GM19467 (cell line): Measurements from ENCODE around the gene CDCA5.

Experiments
- ATAC-seq: cut with Tn5 transposase; IDR thresholded peaks from one replicate; pipeline ENCODE4 v1.9.1; 2021; ENCODE audit warnings: mild to moderate bottlenecking, moderate library complexity; ENCODE audit not compliant: unreplicated experiment

The CDCA5 gene

DNA sequence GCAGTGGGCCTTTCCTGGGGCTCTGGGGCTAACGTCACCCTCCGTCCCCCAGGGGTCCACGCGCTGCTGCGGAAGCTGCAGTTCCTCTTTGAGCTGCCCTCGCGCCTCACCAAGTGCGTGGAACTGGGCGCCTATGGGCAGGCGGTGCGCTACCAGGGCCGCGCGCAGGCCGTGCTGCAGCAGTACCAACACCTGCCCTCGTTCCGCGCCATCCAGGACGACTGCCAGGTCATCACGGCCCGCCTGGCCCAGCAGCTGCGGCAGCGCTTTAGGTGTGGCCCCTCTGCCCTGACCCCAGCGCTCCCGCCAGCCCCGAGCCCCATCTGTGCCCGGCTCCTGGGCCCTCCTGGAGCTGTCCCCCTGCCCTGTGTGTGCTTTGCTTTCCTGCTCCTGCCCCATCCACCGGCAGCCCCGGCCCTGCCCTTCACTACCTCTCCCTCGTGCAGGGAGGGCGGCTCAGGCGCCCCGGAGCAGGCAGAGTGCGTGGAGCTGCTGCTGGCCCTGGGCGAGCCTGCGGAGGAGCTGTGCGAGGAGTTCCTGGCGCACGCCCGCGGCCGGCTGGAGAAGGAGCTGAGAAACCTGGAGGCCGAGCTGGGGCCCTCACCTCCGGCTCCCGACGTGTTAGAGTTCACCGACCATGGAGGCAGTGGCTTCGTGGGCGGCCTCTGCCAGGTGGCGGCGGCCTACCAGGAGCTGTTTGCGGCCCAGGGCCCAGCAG lies 24.1 kb upstream of the CDCA5 start:
- no peak for ATAC-seq

DNA sequence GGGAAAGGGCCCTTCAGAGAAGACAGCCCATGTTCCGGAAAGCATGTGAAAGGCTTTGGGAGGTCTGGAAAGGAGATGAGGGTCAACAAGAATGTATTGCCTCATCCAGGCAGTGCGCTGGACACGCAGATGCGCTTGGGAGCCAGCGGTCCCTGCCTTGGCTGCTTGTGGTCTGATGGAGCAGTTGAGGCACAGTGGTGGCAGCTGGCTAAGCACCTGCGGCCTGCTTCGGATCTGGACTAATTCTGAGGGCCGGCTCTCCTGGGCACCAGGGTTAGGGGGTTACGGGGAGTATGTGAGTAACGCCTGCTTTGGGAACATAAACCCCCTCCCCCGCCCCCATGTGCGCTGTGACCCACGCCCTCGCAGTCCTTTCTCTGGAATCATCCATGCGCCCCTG lies 23.2 kb upstream of the CDCA5 start:
- no peak for ATAC-seq

DNA sequence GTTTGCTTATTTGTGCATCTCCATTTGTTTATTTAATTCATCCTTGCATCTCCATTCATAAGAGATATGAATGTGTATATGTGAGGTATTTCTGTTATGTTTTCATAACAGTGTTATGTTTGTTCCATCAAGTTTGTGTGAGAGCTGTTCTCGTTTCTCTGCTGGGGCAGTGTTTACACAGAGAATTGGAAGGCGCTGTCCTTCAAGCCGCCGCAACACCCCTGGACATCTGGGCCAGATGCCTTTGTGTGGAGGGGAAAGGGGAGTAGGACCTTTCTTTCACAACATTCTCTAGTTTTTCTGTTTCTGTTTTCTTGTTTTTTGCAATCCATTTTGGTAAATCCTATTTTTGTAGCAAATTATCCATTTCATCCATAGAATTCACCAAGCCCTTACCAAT lies 20.8 kb upstream of the CDCA5 start:
- ATAC-seq, result no peak

DNA sequence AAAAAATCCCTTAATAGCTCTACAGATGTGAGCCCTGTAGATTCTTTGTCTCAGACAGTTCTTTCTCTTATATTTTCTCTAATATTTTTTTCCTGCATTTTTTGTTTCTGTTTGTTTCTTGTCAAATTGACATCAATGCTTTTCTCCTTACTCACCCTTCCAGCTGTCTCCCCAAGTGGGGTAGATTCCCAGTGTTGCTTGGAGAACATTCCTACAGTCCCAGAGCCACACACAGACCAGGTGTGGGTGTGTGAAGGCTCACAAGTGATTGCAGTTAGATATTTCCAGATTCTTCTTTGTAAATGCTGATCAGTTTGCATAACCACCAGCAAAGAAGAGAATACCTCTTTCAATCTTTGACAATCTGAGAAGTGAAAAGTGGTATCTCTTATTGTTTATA lies 19.6 kb upstream of the CDCA5 start:
- ATAC-seq, result no peak

DNA sequence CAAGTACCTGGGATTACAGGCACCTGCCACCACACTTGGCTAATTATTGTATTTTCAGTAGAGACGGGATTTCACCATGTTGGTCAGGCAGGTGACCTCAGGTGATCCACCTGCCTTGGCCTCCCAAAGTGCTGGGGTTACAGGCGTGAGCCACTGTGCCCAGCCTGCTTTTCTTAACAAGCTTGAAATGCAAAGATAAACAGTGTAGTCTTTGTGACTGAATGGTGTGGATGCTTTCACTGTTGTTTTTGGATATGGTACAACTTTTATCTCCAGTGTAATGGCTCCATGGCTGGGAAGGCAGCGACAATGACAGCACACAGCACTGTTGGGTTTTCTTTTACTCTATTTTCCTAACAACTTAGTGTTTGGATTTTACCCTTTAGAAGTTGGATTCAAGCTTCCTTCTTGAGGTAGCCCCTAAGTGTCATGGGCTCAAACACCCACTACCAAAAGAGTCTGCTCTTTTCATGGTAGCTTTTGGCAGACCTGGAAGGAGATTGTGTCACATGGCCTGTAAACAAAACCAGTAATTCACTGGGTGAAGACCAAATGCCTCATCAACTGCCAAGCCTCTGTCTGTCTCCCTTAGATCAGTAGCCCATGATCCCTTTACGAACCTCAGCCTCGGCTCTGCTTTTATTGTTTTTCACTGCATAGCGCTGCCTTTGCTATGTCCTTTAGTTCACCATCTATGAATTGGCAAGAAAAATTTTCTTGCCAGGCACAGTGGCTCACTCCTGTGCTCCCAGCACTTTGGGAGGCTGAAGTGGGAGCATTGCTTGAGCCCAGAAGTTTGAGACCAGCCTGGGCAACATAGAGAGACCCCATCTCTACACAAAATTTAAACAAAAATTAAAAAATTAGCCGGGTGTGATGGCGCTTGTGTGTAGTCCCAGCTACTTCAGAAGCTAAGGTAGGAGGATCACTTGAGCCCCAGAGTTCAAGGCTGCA lies 18.6 kb upstream of the CDCA5 start:
- no peak for ATAC-seq

DNA sequence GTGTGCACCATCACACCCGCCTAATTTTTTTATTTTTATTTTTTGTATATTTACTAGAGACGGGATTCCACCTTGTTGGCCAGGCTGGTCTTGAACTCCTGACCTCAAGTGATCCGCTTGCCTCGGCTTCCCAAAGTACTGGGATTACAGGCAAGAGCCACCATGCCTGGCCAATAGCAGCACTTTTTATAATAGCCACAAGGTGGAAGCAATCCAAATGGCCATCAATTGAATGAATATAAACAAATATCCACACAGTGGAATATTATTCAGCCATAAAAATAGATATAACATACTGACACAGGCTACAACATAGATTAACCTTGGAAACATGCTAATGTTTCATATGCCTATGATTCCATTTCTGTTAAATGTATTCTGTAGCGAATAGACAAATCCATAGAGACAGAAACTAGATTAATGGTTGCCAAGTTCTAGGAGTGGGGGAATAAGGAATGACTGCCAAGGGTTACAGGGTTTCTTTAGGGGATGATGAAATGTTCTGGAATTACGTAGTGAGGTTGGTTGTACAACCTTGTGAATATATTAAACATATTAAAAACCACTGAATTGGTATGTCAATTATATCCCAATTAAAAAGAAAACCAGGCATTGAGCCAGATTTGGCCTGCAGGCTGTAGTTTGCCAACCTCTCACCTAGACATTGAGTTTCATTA lies 17.0 kb upstream of the CDCA5 start:
- ATAC-seq, result no peak

DNA sequence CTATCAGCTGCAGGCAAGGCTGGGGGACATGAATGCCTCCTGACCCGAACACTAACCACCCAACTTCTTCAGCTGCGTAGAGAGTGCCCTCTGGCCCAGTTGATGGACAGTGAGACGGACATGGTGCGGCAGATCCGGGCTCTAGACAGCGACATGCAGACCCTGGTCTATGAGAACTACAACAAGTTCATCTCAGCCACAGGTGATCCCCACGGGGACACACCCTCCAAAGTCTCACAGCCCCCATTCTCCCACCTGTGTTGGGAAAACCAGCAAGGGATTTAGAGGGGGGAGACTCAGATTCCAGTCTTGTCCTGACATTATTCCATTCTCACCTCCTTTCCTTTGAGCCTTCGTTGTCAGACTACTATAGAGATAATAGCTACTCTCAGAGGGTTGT lies 13.1 kb upstream of the CDCA5 start:
- no peak for ATAC-seq

DNA sequence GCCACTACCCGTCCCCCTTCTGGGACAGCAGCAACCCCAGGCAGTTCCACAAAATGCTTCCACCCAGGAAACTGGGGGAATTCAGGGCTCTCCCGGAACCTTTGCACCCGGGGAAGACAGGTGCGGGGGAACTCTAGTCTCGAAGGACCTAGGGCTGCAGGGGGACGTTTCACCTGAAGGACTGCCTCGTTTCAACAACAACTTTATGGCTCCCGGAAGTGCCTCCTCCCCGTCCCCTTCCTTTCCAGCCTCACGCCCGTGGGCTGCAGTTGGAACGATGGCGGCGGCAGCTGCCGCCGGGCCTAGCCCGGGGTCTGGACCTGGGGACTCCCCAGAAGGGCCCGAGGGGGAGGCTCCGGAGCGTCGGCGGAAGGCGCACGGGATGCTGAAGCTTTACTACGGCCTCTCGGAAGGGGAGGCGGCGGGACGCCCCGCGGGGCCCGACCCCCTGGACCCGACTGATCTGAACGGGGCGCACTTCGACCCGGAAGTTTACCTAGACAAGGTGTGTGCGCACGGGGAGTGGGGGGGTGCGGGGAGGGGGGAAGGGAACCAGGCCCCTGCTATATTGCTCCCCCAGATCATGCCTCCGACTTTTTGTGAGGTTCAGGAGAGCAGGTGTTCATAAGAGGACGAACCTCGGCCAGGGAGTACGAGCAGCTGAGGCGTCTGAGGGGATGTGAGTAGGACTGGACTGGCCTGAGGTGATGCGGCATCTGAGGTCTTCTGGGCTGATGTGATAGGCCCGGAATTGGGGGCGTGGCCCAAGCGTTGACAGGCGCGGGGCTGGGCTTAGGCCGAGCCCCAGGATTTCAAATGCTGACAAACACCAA lies 12.3 kb upstream of the CDCA5 start, which contains the start of gene VPS51:
Gene VPS51, plus strand, starts transcription at position 241 of the 833 bp plus-strand sequence. Its CDS starts 37 bp downstream, at position 278.
- peak; percentile 71 for ATAC-seq

DNA sequence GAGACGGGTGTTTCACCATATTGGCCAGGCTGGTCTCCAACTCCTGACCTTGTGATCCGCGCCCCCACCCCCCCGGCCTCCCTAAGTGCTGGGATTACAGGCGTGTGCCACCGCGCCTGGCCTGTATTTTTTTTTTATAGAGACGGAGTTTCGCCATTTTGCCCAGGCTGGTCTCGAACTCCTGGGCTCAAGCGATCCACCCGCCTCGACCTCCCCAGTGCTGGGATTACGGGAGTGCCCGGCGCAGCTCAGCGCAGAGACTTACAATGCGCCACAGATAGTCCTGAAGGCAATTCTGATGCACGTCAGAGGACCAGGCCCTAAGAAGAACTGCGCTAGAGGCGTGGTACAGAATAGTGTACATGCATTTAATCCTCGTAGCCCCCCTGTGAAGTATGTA lies 11.6 kb upstream of the CDCA5 start:
- no peak for ATAC-seq

DNA sequence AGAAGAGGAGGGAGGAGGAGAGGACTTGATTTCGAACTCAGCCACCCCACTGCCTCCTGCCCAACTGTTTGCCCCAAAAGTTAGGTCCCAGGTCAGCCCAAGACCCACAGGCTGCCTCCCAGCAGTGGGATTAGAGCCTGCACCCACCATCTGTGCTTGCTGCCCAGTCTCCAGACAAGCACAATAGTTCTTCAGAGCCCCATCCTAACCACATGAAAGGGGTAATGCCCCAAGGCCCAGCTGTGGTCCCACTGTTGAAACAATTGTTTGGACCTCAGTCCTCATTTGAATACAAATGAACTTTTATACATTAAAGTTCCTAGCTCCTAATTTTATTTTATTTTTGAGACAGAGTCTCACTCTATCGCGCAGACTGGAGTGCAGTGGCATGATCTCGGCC lies 6.8 kb upstream of the CDCA5 start:
- no peak for ATAC-seq

DNA sequence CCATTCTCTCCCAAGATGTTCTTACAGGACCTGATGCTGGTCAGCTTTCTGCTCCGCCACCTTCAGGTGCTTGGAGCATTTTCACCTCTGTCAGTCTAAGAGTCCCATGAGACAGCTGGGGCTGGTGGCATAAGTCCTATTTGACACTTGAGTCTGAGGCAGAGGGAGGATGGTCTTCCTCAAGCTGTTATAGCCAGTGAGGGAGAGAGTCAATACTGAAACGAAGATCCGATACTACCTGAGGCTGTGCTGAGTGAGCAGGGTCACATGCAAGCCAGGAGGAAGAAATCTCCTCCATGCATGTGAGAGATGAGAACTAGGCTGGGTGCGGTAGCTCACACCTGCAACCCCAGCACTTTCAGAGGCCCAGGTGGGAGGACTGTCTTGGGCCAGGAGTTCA lies 5.8 kb upstream of the CDCA5 start:
- ATAC-seq, result no peak

DNA sequence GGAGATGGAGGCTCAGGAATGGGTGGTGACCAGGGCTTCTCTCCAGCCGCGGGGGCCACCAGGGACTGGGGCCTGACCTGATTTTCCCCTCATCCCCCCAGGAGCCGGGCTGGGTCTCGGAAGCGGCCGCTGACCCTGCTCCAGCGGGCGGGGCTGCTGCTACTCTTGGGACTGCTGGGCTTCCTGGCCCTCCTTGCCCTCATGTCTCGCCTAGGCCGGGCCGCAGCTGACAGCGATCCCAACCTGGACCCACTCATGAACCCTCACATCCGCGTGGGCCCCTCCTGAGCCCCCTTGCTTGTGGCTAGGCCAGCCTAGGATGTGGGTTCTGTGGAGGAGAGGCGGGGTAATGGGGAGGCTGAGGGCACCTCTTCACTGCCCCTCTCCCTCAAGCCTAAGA lies 4.0 kb upstream of the CDCA5 start:
- ATAC-seq, result no peak

DNA sequence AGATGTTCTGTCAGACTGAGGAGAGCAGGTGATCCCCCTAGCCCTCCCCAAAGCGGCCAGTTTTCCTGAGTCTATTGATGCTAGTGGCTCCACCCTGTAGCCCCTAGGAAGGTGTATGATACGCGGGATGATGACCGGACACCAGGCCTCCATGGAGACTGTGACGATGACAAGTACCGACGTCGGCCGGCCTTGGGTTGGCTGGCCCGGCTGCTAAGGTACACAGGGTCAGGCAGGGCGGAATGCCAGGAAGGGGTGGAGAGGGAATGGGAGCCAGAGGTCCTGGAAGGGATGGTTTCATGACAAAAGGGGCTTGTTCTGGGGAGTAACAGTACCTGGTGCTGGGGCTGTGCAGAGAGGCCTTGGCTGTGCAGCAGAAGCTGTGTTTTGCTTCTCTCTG lies 3.4 kb upstream of the CDCA5 start:
- ATAC-seq, result no peak

DNA sequence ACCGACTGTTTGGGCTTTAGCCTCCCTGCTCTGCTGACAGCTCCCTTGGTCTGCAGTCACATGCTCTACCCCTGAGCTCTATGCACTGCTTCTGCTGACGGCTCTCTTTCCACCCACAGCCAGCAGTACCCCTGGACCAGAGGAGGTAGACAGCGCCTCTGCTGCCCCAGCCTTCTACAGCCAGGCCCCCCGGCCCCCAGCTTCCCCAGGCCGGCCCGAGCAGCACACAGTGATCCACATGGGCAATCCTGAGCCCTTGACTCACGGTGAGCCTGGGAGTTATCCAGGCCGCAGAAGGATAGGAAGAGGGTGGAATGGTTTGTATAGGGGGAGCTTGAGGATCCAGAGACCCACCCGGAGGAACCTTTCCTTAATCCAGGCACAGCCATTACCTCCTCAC lies 3.0 kb upstream of the CDCA5 start:
- no peak for ATAC-seq

DNA sequence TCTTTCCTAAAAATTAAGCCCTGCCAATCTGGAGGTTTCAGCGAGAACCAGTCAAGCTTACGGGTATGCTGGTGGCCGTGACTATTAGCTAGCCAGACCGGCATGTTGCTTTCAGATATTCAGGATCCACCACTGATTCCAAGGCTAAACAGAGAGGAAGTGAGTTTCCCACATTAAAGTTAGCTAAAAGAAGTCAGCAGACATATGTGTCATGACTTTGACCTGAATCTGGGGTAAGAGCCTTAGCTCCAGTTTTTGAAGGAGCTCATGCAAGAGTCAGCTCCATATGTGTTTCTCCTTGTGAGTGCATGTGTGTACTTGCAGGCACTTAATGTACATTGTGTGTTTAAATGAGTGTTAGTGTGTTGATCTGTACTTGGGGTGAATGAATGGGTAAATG lies 1.6 kb upstream of the CDCA5 start:
- no peak for ATAC-seq

DNA sequence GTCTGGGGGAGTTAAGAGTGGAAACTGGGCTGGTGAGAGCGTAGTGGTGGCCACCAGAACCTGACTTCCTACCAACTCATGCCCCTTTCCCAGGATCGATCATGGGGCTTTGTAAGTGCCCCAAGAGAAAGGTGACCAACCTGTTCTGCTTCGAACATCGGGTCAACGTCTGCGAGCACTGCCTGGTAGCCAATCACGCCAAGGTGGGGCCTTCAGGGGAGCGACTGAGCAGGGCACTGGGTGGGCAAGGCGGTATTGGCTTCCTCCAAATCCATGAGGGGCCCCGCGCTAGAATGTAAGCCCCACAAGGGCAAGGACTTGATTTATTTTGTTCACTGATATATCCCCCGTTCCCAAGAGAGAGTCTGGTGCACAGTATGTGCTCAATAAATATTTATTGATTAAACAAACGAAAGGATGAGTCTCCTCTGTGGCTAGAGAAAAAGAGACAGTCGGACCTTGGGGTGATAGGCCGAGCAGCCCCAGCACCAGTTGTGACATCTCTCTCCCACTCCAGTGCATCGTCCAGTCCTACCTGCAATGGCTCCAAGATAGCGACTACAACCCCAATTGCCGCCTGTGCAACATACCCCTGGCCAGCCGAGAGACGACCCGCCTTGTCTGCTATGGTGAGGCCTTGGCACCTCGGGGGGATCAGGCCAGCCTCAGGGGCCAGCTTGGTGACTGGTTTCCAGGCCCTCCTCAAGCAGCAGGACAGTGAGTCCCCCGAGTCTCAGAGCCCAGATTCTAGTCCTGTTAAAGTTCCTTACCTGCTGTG lies 947 bp upstream of the CDCA5 start:
- ATAC-seq, result peak; percentile 1

DNA sequence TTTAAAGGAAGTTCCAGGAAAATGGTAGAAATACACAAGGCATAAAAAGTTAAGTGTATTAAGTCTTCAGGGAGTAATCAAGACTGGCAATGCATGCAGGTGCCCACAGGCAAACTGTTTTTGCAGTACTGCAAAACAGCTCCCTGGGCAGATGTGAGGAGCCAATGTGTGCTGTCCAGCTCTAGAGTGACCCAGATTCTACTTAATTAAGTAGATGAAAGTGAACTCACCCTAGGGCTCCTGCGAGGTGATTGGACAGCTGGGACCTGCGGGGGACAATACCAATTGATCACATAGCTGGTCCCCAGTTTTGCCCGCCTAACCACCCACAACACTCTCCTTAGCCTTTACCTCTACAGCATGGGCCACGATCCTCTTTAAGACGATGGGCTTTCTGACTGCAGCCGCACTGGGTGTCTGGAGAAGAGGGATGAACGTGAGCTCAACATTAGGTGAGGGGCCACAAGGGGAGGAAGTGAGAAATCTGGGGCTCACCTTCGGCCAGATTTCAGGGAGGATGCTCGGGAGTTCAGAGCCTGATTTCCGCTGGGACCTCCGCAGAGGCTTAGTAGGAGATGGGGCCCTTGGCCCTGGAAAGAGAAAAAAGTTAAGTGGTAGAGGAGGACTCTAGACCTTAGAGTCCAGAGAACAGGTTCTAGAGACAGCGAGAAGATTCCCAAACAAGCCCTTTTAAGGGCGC lies 556 bp downstream of the CDCA5 start:
- peak; percentile 17 for ATAC-seq

DNA sequence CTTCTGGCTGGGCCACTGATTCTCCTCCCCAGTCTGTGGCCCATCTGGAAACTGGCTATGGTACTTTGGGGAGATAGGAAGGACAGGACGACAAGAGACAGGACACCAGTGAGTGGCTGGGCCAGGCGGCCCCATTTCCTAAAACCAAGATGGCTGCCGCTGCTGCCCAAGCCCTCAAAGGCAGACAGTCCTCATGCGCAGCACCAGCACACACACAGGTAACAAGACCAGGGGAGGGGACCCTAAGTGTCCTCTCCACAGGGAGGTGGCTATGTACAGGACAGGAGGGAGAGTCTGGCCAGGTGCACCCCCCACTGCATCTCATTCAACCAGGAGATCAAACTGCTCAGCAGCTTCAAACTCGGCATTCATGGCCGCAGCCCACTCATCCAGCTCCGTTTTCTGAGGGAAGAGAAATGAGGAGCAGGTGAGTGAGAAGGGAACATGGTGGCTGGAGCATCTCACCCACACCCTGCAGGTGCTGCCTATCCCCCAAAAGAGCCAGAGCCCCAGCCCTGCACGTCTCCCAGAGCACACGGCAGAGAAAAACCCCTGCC lies 5.0 kb downstream of the CDCA5 start:
- ATAC-seq, result no peak

DNA sequence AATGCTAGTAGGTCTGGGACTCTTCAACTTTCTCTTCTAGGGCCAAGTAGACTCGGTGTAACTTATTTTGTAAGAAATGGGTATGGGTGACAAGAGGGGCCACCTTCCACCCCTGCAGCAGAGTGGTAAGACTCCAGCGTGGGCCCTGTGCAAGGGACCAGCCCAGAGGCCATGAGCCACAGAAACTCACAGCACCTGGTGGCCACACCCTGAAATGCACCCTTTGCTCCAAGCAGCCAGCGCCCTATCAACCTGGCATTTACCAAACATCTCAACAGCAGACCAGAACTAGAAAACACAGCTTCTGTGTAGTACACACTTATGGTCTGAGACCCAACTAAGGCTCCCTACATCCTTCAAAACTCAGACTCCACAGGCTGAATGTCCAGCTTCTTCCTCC lies 5.7 kb downstream of the CDCA5 start:
- ATAC-seq, result no peak
